Heart left ventricle (tissue), 16 donors: Measurements from ENCODE around the gene BNC2. TPM values are rescaled to one million over a fixed set of nuclear protein-coding genes. Genes with fewer than 3 reads are reported as not detected.

Experiments used
- ATAC-seq, 4 donors: fragments of 200-7000 bp; cut with Tn5 transposase; one replicate each; pipeline ENCODE4 v1.9.1; 2020 to 2022; ENCODE audit warnings: moderate library complexity in 4 of 4, mild to moderate bottlenecking in 3 of 4, moderate number of reproducible peaks in 1 of 4
- DNase-seq, 5 donors: peaks; one replicate each; pipeline ENCODE4 v3.0.0-alpha.2; 2020
- H3K27ac ChIP-seq, 12 donors: fragments of 200-600 bp; sonication (generic) in 4 of 12; one replicate each; pipeline versions ENCODE4 v1.5.0 to v1.8.0; 2016 to 2022; ENCODE audit warnings: mild to moderate bottlenecking in 2 of 12
- H3K27me3 ChIP-seq, 9 donors: fragments of 200-600 bp; sonication (generic) in 2 of 9; one replicate each; pipeline versions ENCODE4 v1.5.1 to v1.8.0; 2016 to 2022; ENCODE audit warnings: mild to moderate bottlenecking in 3 of 9
- H3K36me3 ChIP-seq, 9 donors: fragments of 200-600 bp; sonication (generic) in 2 of 9; one replicate each; pipeline versions ENCODE4 v1.5.0 to v1.8.0; 2018 to 2022; ENCODE audit warnings: mild to moderate bottlenecking in 2 of 9
- H3K4me1 ChIP-seq, 12 donors: fragments of 200-600 bp; sonication (generic) in 4 of 12; one replicate each; pipeline versions ENCODE4 v1.5.0 to v1.8.0; 2016 to 2022; ENCODE audit warnings: mild to moderate bottlenecking in 3 of 12
- H3K4me3 ChIP-seq, 12 donors: fragments of 200-600 bp; sonication (generic) in 4 of 12; one replicate each; pipeline versions ENCODE4 v1.5.0 to v1.8.0; 2017 to 2022; ENCODE audit warnings: mild to moderate bottlenecking in 9 of 12, moderate library complexity in 4 of 12
- H3K9me3 ChIP-seq, 12 donors: fragments of 200-600 bp; sonication (generic) in 4 of 12; one replicate each; pipeline versions ENCODE4 v1.5.0 to v1.8.0; 2016 to 2022; ENCODE audit warnings: mild to moderate bottlenecking in 1 of 12
- POLR2A ChIP-seq, 2 donors: fragments of 450-650 bp; IDR thresholded peaks; one replicate each; pipeline ENCODE4 v1.6.1; 2017; ENCODE audit warnings: antibody characterized with exemption in 2 of 2, mild to moderate bottlenecking in 2 of 2, moderate library complexity in 2 of 2
- WGBS, 4 donors: extraction: QIAGEN DNeasy Blood & Tissue Kit in 2 of 4; methylation state at CpG; one replicate each; pipeline versions ENCODE4 v1.1.5 to v1.1.7; 2013 to 2018; 5-methylcytosine and 5-hydroxymethylcytosine counted together
- intact Hi-C, 10 donors: fragments of 100-400 bp; cut with DNase I; formaldehyde crosslinking; loops; one replicate each; pipeline versions ENCODE4 v1.11.1 to v1.14.2; 2022
- polyA plus RNA-seq, 2 donors: library from polyadenylated mRNA; stranded (reverse); fragments of 200-250 nt; gene quantifications; one replicate each; pipeline ENCODE4 v1.2.3, GENCODE V29; 2013
- total RNA-seq, 9 donors: library from RNA; depleted of rRNA in 2 of 9; stranded (reverse); fragments of >200 nt in 2 of 9; fragmentation: NEBNext Ultra II Directional in 3 of 9; extraction: Animal tissue kit (Norgen Biotek cat#: 25700) in 3 of 9; gene quantifications; one replicate each; pipeline versions ENCODE4 v1.1.0 to v1.2.4, GENCODE V29; 2016 to 2023
- TF ChIP-seq, protein P1 (sequence below), 12 donors: fragments of 200-600 bp; sonication (generic) in 4 of 12; IDR thresholded peaks; one replicate each; pipeline versions ENCODE4 v1.5.0 to v1.8.0; 2018 to 2022; ENCODE audit warnings: antibody characterized with exemption in 12 of 12, mild to moderate bottlenecking in 5 of 12
- donor health status: ischemic (EF 13 %, LVEDD 7.1; RV severe dilation, severe dysfunction).
- donor health status: healthy with polysubstance abuse.
- donor health status: DM: no; HTN: yes; CAD: no.
- donor health status: DM: no; HTN: no; CAD: no.
- donor health status: ischemic (EF 25% LVEDD 6.9; RV normal size, moderate dysfunction).
- donor health status: ischemic (EF 25% LVEDD 5.7; RV mildly dilated, moderate dysfunction).
- donor health status: healthy.
- donor health status: DM: yes; HTN: yes; CAD: no.
- donor health status: ischemic (EF 35%, LVEDD 5.7; RV mildly dilated, moderate dysfunction).
- donor health status: nonischemic (EF 11% LVEDD 7.7; RV severe dilation, severe dysfunction).
- donor health status: DM: yes; HTN: yes; CAD: no.
- donor health status: PGD.
- donor health status: ischemic (EF 29% LVEDD 5.4; RV normal size, mild dysfunction).
- donor health status: nonischemic (EF 23%, LVEDD 6.1; RV moderate dilation, normal function).

BNC2 gene
- total and polyA plus RNA-seq, 11 donors, result 0.38 to 27.1 (median 3.8) TPM

DNA sequence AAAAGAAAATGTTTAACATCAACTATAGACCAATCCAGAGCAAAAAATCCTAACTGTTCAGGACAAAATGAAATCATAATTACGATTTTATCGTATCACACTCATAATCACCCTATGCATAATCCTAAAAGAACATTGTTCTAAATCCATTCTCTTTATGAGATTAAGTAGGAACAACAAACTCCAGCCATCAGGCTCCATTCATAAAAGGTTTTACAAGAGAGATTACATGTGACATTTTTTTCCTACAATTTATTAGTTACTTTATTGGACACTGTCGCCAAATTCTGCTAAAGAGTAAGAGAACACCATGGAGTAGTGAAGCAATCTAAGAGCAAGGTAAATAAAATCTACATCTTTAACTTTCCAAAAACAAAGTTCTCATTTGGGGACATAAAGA, 198.0 kb downstream of the BNC2 start:
- DNase-seq, result no peak
- H3K27me3 ChIP-seq, result no peaks in the 10 kb centered on the region
- 94 to 96% (median 96%) methylated on average over 3 of the region's 3 CpGs for WGBS, 4 donors

DNA sequence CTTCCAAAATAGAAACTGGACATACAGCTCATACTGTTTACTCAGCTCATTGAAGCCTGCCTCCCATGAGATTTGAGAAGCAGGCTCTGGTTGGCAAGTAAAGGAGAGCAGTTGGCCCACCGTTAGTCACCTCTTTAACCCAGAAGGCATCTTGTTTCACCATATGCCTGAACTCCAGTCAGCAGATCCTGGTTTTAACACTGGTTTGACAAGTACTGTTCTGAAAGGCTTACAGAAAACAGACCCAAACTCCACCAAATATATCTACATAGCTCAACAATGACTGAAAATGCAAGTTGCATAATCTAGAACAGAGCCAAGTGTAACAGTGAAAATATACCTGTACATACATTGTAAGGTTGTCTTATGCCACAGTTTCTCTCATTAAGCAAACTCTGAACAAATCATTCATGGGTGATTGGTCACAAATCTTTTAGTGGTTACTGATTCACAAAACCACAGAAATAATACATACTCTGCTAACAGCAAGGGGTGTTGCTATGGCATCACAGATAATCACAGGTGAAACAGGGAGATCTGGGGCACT, 198.8 kb downstream of the BNC2 start:
- no peak for ATAC-seq
- Histone ChIP-seq H3K27me3 (no peaks in the 10 kb centered on the region), H3K4me3 (no peak overlapping the region), H3K27ac (no peak overlapping the region), H3K4me1 (no peaks in the 10 kb centered on the region), H3K36me3 (no peaks in the 10 kb centered on the region), H3K9me3 (no peaks in the 10 kb centered on the region)
- DNase-seq, result no peak
- TF ChIP-seq POLR2A (IDR thresholded peaks at IDR 0.05), result no peak
- TF ChIP-seq, protein P1, sequence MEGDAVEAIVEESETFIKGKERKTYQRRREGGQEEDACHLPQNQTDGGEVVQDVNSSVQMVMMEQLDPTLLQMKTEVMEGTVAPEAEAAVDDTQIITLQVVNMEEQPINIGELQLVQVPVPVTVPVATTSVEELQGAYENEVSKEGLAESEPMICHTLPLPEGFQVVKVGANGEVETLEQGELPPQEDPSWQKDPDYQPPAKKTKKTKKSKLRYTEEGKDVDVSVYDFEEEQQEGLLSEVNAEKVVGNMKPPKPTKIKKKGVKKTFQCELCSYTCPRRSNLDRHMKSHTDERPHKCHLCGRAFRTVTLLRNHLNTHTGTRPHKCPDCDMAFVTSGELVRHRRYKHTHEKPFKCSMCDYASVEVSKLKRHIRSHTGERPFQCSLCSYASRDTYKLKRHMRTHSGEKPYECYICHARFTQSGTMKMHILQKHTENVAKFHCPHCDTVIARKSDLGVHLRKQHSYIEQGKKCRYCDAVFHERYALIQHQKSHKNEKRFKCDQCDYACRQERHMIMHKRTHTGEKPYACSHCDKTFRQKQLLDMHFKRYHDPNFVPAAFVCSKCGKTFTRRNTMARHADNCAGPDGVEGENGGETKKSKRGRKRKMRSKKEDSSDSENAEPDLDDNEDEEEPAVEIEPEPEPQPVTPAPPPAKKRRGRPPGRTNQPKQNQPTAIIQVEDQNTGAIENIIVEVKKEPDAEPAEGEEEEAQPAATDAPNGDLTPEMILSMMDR (IDR thresholded peaks at IDR 0.05), result no peak
- intact Hi-C loops, result no loop called here
- 62 to 70% (median 65%) methylated on average over 1 of the region's 1 CpG for WGBS, 4 donors

More for the DNA sequence above, 198.0 kb downstream of the BNC2 start:
- no peak for ATAC-seq
- no peak for TF ChIP-seq POLR2A (IDR thresholded peaks at IDR 0.05)
- TF ChIP-seq, protein P1 (IDR thresholded peaks at IDR 0.05), result no peak
- intact Hi-C loops, result no loop called here
- Histone ChIP-seq H3K4me3 (no peak overlapping the region), H3K4me1 (no peaks in the 10 kb centered on the region), H3K36me3 (no peaks in the 10 kb centered on the region), H3K27ac (no peak overlapping the region), H3K9me3 (no peaks in the 10 kb centered on the region)

DNA sequence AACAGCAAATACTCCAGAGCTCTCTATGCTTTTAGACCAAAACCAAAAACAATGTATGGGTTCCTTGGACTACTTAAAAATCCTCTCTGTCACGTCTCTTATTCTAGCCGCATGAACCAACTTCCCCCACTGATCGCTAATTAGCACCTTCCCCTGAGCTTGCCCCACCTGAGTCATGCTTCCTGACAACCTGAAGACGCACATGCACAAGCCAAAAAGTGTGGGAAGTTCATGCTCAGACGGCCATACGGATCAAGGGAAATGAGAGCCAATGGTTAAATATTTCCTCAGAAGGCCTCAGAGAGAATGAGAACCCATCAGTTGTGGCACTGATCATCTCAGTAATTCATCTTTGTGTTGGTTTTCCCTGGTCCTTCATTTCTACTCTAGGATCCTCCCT, 199.7 kb downstream of the BNC2 start:
- Histone ChIP-seq H3K4me3 (no peak overlapping the region), H3K9me3 (no peaks in the 10 kb centered on the region), H3K27ac (no peak overlapping the region), H3K4me1 (no peaks in the 10 kb centered on the region), H3K27me3 (no peaks in the 10 kb centered on the region), H3K36me3 (no peaks in the 10 kb centered on the region)
- ATAC-seq (no peak), DNase-seq (no peak)
- intact Hi-C loops, result no loop called here
- 71 to 81% (median 80%) methylated on average over 6 of the region's 6 CpGs for whole genome bisulfite sequencing, 4 donors
- TF ChIP-seq, protein P1 (IDR thresholded peaks at IDR 0.05), result no peak
- TF ChIP-seq POLR2A (IDR thresholded peaks at IDR 0.05), result no peak

DNA sequence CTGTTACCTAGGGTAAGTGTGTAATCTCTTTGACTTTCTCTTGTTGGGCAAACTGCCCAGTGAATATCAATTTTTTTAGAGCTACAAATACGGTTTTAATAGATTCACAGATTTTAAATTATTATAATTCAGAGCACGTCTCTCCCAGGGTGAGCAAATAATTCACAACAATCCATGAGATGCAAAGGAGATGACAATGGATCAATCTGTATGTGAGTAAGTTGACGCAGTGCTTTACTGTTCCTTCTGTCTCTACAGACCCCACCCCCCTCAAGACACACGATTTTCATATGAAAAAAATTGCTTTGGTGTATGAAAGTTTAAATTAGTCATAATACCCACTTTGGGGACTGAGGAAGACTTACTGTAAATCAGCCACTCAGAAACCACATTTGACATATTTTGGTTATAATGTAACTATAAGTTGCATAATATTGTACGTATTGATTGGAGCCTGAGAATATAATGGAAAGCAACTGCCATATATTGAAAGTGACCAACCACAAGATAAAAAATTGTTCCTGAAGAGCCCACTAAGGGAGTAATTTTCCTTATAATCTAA, 201.7 kb downstream of the BNC2 start:
- no peak for ATAC-seq
- intact Hi-C loops, result no loop called here
- 78 to 84% (median 82%) methylated on average over 5 of the region's 5 CpGs for WGBS, 4 donors
- Histone ChIP-seq H3K27ac (no peak overlapping the region), H3K4me3 (no peak overlapping the region), H3K27me3 (no peaks in the 10 kb centered on the region), H3K9me3 (no peaks in the 10 kb centered on the region), H3K4me1 (no peaks in the 10 kb centered on the region), H3K36me3 (no peaks in the 10 kb centered on the region)
- TF ChIP-seq POLR2A (IDR thresholded peaks at IDR 0.05), result no peak
- TF ChIP-seq, protein P1 (IDR thresholded peaks at IDR 0.05), result no peak
- no peak for DNase-seq
